SKM-1 treated with dmso at 0.1 percent for 144 hours (cell line): ENCODE data around the gene PPP1R17.

ENCODE experiments used
- DNase-seq: peaks from one replicate; lab custom pipeline; 2025; ENCODE audit not compliant: unreplicated experiment; lab: John Stamatoyannopoulos, UW

The PPP1R17 gene

DNA sequence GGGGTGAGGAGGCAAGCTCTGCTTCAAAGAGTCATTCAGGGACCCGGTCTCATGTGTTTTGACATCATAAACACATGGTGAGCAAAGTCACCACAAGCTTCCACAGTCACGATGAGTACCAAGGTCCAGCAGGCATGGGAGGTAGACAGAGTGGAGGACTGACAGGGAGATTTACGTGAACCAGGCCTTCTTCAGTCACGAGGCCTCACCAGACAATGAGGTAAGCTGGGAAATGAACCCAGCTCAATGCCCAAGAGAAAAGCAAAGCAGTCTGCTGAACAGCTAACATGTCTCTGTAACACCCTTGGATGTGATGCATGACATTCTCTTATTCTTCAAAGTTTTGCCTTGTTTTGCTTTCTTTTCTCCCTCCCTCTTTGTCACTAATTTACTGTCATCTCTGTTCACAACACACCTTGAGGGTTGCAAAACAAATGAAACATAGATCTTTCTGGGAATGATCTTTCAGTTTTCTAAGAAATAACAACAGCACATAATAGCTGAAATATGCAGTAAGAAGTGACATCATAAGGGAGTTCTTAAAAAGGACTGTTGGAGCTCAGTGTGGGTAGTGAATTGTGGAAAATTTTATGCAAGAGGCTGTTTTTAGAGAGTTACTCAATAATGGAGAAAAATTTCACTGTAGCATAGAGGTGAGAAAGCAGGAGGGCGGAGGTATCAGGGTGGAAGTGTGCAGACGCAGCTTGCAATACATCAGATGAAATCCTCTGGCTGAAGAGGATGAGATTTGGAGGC, 9.0 kb downstream of the PPP1R17 start:
- peak; percentile 96 for DNase-seq

DNA sequence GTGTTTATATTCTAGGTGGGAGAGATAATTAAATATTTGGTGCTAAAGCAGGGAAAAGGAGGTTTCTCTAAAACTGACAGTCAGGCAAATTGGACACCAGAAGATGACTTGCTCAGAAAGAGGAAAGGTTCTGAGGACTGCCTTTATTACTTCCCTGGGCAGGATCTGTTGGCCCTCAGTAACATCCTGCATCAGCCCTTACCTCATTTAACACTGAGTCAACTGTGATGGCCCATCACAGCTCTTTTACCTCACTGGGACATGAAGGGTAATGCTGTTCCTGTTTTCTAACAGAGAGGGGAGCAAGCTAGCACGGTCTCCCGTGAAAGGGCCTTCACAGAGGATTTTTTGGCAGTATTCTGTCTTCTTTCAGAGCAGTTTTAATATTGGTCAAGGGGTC, 12.0 kb downstream of the PPP1R17 start:
- DNase-seq = peak; percentile 96

DNA sequence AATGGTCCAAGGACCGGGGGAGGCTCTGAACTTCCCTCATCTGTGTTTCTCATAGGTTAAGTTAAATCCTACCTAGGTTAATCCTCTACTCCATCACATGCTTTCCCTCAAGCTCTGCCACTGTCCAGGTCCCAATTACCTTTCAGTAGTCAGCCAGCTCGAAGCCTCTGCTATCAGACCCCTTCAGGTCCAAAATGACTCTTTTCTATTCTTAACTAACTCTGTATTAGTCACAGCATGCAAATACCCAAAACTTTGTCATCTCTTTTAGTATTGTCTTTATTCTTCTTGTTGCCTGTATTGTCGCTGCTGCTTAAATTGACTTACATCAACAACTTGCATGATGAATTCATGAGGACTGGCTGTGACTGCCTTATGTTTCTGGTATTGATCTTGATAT, 15.3 kb downstream of the PPP1R17 start:
- DNase-seq = no peak

DNA sequence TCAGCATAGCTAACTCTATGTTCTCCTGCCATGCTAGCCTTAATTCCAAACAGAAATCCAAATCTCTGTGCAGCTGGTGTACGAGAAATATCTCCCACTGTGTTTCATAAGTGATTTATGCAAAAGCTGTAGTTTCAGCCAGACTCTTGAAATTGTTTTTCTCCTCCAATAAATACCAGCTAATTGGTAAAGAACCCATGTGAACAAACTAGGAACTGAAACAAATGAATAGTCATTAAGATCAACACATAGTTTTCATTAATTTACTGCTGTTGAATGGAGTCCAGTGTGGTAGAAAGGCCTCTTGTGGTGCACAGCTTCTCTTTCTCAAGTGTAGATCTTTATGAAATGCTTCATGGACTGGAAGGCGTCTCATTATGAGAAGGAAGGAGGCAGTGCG, 18.4 kb downstream of the PPP1R17 start:
- DNase-seq = no peak

DNA sequence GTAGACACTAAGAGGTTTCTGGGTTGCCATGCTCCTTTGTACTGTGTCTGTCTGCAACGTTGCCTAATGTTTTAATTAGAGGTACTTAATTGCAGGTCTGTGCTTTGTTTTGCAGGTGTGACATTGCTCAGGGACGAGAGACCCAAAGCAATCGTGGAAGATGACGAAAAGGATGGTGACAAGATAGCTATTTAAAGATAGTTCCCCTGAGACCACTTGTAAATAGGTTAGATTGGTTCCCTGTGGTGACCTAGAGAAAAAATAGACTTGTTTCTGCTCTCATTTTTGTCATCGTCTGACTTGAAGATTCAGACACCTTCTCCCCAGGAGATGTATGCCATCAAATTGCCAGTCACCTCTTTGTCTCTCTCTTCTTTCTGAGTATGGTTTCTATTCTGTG, 20.1 kb downstream of the PPP1R17 start:
- no peak for DNase-seq

DNA sequence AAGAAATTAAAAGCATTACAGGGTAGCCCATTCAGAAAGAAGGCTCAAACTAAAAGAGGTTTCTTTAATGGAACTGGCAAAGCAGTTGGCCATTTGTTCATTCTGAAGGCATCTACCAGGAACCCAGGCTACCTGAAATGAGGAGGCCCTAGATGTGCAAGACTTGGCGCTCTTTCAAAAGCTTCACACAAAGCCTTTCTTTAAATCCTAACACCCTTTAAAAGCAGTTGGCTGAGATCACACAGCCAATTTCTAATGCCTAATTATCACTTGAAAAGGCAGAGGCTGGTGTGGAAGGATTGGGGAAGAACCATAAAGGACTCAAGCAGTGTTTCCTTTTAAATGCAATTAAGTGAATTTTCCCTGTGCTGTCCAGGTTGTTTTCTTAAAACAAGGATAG, 23.2 kb downstream of the PPP1R17 start:
- DNase-seq = no peak

DNA sequence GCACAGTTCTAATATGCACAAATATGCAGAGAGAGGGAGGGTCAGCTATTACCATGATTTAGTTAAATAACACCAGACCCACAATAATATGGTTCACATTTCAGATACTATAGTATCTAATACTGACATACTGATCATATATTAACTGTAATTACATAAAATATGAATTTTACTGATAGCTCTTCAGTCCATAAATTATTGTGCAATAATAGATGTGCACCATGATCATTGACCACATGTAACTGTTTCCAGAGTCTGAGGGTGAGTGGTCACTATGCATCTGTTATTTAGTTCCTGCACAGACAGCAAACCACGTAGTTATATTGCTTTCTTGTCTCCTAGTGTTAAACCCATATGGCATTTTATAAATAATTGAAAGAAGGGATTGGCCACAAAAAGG, 29.3 kb downstream of the PPP1R17 start:
- no peak for DNase-seq

DNA sequence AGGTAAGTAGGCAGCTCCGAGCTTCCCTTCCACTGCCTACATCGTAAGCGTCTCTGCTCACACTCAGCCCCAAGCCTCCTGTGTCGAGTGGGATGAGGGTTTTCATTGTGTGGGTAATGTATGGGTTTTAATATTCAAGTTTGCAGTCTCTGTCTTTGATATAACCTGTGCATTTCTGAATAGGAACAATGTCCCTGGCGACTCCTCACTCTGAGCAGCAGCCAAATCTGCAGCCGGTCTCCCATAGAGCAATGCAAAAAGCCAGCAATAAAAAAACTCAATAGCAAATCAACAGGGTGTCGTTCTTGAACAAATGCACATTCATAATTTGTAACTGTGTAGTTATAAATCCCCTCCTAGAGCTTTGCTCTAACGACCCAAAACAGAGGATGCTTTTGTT, 33.4 kb downstream of the PPP1R17 start:
- no peak for DNase-seq

DNA sequence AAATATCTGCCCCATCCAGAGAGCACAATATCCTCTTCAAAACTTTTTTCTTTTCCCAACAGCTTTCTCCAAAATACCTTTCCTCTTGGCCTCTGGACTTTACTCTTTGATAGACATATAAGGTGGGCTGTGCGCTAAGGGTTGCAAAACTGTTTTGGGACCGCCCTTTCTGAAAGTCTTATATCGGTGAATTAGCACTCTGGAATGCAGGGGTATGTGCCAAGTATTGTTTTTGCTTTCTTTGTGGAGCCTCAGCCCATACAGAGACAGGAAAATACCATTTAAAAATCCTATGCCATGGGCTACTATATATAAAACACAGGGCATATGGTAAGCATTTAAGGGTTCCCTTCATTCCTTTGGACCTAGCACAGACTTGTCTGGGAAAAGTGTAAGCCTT, 37.7 kb downstream of the PPP1R17 start:
- no peak for DNase-seq

DNA sequence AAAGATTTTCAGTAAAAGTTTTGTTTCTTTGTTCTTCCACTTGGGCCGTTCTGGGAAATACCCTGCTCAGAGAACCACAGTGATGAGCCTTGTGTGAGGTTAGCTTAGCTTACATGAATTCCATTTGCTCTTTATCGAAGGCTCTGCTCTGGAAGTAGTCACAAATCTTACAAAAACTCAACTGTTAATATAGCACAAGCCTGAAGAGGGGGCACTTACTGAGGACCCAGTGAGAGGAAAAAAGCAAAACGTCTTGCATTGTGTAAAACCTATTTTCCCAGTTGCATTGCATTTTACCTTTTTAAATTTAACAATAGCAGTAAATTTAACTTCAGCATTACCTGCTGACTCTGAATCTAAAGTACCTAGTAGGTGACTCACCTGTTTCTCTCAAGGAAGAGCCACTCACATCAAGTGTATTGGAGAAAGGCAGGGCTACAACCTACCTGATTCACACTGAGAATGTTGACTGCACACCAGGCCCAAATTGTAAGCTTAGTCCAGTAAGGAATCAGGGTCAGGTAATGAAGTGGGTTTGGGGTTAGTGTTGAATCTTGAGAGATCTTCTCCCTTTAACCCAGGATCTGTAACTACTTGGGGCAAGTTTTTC, 42.3 kb downstream of the PPP1R17 start:
- DNase-seq = no peak

DNA sequence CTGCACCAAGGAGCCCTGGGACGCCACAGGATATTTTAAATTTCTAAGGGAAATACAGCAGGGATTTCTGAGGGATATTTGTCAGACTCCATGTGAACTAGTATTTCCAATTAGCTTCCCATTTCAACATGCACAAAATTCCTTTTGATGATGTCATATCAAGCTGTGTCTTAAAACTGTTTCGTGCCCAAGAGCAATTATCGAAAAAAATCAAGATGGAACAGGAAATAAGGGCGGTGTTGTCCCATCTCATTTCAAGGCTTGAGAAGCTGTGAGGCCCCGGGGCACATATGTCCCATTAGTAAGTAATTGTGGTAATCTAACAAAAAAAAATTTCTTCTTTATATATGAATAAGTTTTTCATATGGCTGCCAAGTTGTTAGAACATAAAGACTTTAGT, 47.4 kb downstream of the PPP1R17 start:
- DNase-seq = no peak

DNA sequence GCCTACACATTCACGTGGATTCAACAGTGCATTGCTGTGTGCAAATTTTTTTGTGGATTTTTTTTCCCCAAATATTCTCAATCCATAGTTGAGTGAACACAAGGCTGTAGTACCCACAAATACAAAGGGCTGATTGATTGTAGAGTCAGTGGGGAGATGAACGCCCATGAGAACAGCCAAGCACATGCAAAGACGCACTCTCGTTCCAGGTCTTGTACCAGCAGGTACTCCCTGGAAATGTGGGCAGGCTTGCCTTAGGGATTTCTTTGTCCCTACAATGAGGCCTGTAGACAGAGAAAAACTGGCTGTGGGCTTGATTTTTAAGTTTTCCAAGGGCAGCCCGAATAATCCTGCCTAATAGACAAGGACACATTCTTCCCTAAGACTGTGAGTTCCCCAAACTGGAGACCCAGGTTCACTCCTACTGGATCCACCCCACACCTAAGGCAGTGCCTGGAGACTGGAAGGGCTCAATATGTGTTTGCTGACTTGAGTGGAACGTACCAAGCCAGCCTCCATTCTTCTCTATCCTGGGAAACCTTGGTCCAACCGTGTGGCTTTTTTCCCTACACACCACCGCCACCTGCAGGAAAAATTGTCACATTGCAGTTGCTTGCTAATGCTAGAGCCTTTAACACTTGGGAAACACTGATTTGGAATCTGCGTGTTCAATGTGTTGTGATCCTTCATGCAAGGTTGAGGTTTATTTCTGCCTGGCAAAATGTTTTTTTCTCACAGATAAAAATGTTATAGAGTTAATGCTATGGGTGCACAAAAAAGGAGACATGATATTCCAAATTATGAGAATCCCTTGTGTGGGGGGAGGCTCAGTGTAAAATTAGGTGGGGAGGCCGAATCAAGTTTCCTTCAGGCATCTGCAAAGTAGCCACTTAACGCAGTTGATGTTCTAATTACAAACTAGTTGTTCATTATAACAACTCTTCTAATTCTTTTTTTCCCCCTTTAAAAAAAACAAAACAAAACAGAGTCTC, 49.3 kb downstream of the PPP1R17 start:
- peak; percentile 64 for DNase-seq

DNA sequence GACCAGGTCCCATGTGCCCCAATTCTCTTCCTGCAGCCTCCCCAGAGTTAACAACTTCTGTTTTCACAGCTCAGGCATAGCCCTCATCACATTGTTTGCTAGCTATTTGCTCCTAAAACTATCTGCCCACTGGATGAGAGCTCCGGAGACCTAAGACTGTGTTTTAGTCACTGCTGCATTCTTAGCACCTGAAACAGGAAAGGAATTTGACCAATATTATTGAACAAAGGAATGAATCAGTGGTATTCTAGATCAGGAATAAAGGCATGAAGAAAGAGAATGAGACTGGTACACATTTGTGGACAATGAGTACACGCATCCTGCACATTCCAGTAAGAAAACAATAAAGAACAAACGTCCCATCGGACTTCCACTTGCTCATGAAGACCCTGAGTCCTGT, 54.8 kb downstream of the PPP1R17 start:
- no peak for DNase-seq

DNA sequence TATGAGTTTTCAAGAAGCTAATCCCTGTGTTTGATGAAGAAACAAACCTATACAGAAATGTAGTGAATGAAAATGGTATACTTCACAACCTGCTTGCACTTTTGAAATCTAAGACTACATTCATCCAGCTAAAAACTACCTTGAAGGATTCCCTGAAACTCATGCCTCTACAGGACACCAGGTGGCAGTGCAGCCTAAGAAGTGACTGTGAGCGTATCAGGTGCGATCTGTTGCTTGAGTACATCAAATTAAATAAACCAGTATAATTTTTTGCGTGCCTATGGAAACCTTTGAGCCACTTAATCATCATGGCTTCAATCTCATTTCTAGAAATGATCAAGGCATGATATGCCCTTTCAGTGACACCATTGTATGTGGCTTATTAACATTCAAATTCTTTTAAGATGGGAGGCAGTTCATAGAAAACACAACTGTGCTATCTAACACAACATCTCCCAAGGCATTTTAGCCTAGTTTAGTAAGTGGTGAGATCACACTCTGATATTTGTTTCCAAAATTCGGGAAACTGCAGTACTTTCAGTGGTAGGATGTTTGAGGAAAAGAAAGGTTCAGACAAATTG, 57.4 kb downstream of the PPP1R17 start:
- DNase-seq = peak; percentile 62

DNA sequence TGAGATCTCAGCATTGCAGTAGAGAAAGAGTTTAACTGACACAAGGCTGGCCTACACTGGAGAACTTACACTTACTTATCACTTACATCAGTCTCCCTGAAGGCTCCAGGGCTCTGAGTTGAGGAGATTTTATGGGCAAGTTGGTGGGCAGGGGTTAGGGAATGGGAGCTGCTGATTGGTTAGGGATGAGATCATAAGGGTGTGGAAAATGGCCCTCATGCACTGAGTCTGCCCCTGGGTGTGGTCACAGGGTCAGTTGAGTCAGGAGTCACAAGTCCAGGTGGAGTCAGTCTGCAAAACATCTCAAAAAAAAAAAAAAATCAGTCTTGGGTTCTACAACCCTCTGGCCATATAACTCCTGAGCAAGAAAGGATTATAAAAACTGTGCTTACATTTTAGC, 60.5 kb downstream of the PPP1R17 start:
- no peak for DNase-seq

DNA sequence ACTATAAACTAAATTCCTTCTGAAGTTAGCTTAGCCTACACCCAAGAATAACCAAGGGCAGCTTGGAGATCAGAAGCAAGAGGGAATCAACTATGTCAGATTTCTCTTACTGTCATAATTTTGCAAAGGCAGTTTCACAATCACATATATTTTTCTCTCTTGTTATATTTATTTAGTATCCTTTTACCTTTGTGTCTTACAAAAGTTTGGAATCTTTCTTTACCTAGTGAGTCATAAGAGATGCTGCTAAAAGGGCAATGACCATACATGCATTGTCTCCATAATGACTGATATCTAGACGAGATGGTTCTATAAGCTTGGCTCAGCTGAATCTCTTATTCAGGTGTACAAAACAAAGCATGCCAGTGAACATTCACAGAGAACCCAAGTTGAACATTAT, 61.1 kb downstream of the PPP1R17 start:
- DNase-seq = no peak

DNA sequence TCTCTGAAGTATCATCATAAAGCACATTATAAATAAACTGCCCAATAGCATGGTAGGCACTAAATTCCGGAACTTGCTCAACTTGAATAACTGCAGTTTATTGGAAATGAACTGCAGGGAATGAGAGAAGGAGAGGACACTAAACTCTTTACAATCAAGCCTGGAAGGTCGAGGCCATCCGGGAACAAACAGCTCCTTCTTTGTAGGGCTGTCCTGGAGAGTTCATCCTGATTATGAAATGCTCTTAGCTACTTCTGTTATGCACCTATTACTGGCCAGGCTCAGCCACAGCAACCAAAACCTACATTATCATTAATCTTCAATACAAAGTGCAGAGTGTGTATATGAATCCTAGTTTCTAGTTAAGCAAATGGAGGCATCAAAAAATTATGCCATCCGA, 64.7 kb downstream of the PPP1R17 start:
- DNase-seq = no peak
